Epithelial cell of proximal tubule (primary cell): Measurements from ENCODE around the gene DNAH1. TPM values are rescaled to one million over a fixed set of nuclear protein-coding genes. Genes with fewer than 3 reads are reported as not detected.

Source experiments
- DNase-seq: peaks from one replicate; pipeline ENCODE4 v3.0.0-alpha.2; 2011; ENCODE audit warnings: low read depth
- H3K4me3 ChIP-seq: 2 replicates; pipeline ENCODE4 v1.5.1; 2011; ENCODE audit warnings: low read depth, mild to moderate bottlenecking, low read length
- total RNA-seq: library from RNA; depleted of rRNA; stranded (reverse); fragments of >200 nt; gene quantifications from 2 replicates; pipeline ENCODE4 v1.2.3, GENCODE V29; 2015
- TF ChIP-seq, protein P1 (sequence below): conservative IDR thresholded peaks from 2 replicates; pipeline ENCODE4 v1.5.1; 2012; ENCODE audit warnings: low read depth, mild to moderate bottlenecking, low read length

DNAH1 gene
- total RNA-seq, 1 donor from 2014 or later = 0.29 TPM

DNA sequence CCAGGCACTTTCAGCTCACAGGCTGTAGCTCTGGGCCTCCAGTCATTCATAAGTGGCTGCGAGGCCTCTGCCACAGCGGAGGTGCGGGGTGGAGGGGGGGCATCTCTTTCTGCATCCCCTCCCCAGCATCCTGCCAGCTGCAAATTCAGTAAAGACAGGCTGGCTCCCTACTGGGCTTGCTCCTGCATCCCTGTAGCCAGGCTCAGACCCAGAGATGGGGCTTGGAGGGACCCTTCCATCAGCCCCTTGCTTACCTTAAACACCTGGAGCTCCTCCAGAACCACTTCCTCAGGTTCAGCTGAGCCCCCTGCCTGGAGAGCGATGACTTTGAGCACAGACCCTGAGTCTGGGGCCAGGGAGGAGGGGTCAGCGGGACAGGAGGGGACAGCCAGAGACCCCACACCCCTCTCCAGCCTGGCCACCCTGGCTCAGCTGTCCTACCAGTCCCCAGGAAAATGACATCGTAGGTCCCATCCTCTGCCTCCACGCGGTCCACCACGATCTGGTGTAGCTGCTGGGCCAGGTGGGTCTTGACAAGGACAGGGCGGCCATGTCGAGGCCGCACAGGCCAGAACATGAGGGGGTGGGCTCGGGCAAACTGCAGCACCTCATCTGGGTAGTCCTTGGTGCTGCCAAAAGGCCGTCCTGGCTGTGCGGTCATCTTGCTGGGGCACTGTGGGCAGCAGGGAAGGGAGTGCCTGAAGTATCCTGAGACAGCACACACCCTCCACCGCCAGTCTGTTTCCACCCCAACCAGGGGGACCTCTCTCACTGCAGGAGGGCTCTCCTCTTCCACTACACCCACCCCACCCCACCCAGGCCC lies 123.5 kb downstream of the DNAH1 start:
- no peak for DNase-seq

GRCh38 chr3:52440249-52440551 lies 124.1 kb downstream of the DNAH1 start:
- DNase-seq = no peak
- TF ChIP-seq, protein P1, sequence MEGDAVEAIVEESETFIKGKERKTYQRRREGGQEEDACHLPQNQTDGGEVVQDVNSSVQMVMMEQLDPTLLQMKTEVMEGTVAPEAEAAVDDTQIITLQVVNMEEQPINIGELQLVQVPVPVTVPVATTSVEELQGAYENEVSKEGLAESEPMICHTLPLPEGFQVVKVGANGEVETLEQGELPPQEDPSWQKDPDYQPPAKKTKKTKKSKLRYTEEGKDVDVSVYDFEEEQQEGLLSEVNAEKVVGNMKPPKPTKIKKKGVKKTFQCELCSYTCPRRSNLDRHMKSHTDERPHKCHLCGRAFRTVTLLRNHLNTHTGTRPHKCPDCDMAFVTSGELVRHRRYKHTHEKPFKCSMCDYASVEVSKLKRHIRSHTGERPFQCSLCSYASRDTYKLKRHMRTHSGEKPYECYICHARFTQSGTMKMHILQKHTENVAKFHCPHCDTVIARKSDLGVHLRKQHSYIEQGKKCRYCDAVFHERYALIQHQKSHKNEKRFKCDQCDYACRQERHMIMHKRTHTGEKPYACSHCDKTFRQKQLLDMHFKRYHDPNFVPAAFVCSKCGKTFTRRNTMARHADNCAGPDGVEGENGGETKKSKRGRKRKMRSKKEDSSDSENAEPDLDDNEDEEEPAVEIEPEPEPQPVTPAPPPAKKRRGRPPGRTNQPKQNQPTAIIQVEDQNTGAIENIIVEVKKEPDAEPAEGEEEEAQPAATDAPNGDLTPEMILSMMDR = no peak
- no peak overlapping the region for H3K4me3 ChIP-seq

More for the DNA sequence above, 123.5 kb downstream of the DNAH1 start:
- H3K4me3 ChIP-seq = no peak overlapping the region
- TF ChIP-seq, protein P1 = no peak

DNA sequence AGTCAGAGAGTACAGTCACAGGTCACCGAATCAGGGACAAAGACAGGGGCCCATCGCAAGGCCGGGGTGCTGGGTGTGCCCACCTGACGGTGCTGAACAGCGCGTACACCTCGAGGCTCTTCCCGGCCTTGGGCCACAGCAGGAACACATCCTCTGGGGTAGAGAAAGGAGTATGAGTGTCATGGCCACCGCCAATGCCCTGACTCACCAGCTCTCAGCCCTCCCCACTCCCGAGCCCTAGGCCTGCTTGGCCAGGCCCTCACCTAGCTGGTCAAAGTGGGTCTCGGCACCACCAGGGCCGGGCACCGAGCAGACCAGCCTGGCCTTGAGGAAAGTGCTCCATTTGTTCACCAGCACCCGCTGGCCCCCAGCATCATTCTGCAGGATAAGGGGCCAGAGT lies 124.6 kb downstream of the DNAH1 start:
- DNase-seq = no peak
- H3K4me3 ChIP-seq = no peak overlapping the region
- TF ChIP-seq, protein P1 = no peak

- no peak overlapping the region for H3K4me3 ChIP-seq
- DNase-seq = no peak
- TF ChIP-seq, protein P1 = no peak
Measured at GRCh38 chr3:52441091-52441771, 125.1 kb downstream of the DNAH1 start.

DNA sequence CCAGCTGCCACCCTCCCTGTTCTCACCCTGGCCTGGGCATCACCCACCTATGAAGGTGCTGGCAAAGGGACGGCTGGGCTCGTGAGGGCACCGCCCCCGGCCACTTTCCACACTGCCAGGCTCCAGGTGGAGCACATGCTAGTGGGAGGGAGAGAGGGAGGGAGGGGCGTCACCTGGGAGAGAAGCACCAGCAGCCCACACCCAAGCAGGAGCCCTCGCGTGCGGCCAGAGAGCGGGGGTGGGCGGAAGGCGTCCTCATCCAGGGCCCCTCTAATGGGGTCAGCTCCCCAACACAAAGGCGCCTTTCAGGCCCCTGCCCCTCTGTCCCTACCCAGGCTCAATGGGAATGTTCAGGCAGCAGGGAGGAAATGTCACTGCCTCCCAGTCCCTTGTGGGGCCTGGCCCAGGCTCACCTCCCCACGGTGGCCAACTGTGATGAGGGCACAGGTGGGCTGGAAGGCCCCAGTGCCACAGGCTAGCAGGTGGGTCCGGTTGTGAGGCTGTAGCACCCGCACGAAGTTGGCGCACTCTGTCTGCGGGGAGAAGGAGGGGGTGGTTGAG lies 125.7 kb downstream of the DNAH1 start:
- DNase-seq = no peak
- H3K4me3 ChIP-seq = no peak overlapping the region
- TF ChIP-seq, protein P1 = no peak

- DNase-seq = no peak
- TF ChIP-seq, protein P1 = no peak
- H3K4me3 ChIP-seq = no peak overlapping the region
Measured at GRCh38 chr3:52442409-52443267, 126.5 kb downstream of the DNAH1 start.
